Left ventricle myocardium inferior (tissue), 1 donor: ENCODE results near the gene WWC2. TPM values are rescaled to one million over a fixed set of nuclear protein-coding genes. Genes with fewer than 3 reads are reported as not detected.

Experiments
- DNase-seq: peaks from one replicate; pipeline ENCODE4 v3.0.0-alpha.2; 2020
- H3K27ac ChIP-seq: fragments of 200-600 bp; replicated peaks from 2 replicates; pipeline ENCODE4 v1.8.0; 2021
- H3K27me3 ChIP-seq: fragments of 200-600 bp; 2 replicates; pipeline ENCODE4 v1.8.0; 2021; ENCODE audit warnings: low read depth
- H3K36me3 ChIP-seq: fragments of 200-600 bp; 2 replicates; pipeline ENCODE4 v1.8.0; 2021
- H3K4me1 ChIP-seq: fragments of 200-600 bp; 2 replicates; pipeline ENCODE4 v1.8.0; 2021
- H3K4me3 ChIP-seq: fragments of 200-600 bp; 2 replicates; pipeline ENCODE4 v1.8.0; 2021; ENCODE audit warnings: mild to moderate bottlenecking, moderate library complexity
- H3K9me3 ChIP-seq: fragments of 200-600 bp; replicated peaks from 2 replicates; pipeline ENCODE4 v1.8.0; 2021
- intact Hi-C: fragments of 100-400 bp; cut with micrococcal nuclease; formaldehyde crosslinking; loops from one replicate; pipeline ENCODE4 v1.11.0; 2022
- total RNA-seq: library from RNA; stranded (reverse); fragmentation: NEBNext Ultra II Directional; extraction: Animal tissue kit (Norgen Biotek cat#: 25700); gene quantifications from one replicate; pipeline ENCODE4 v1.2.1, GENCODE V29; 2021
- TF ChIP-seq, protein P1 (sequence below): fragments of 200-600 bp; IDR thresholded peaks from 2 replicates; pipeline ENCODE4 v1.8.0; 2021; ENCODE audit warnings: antibody characterized with exemption, mild to moderate bottlenecking, borderline replicate concordance
- donor health status: DM: no; HTN: yes; CAD: no; lungs with severe emphysema.

The WWC2 gene
- total RNA-seq, 1 donor from 2014 or later = 42.3 TPM

GRCh38 chr4:183288955-183289354 is 189.9 kb downstream of the WWC2 start:
- DNase-seq = no peak
- H3K36me3 ChIP-seq = peaks cover 90% of the 10 kb centered on the region
- H3K27me3 ChIP-seq = no peaks in the 10 kb centered on the region
- H3K27ac ChIP-seq = no peak overlapping the region
- TF ChIP-seq, protein P1, sequence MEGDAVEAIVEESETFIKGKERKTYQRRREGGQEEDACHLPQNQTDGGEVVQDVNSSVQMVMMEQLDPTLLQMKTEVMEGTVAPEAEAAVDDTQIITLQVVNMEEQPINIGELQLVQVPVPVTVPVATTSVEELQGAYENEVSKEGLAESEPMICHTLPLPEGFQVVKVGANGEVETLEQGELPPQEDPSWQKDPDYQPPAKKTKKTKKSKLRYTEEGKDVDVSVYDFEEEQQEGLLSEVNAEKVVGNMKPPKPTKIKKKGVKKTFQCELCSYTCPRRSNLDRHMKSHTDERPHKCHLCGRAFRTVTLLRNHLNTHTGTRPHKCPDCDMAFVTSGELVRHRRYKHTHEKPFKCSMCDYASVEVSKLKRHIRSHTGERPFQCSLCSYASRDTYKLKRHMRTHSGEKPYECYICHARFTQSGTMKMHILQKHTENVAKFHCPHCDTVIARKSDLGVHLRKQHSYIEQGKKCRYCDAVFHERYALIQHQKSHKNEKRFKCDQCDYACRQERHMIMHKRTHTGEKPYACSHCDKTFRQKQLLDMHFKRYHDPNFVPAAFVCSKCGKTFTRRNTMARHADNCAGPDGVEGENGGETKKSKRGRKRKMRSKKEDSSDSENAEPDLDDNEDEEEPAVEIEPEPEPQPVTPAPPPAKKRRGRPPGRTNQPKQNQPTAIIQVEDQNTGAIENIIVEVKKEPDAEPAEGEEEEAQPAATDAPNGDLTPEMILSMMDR = no peak
- intact Hi-C loops = no loop called here
- no peak overlapping the region for H3K4me3 ChIP-seq
- H3K9me3 ChIP-seq = no peaks in the 10 kb centered on the region
- H3K4me1 ChIP-seq = no peaks in the 10 kb centered on the region

GRCh38 chr4:183289688-183290087 is 190.6 kb downstream of the WWC2 start:
- H3K27ac ChIP-seq = no peak overlapping the region
- intact Hi-C loops = no loop called here
- no peak overlapping the region for H3K4me3 ChIP-seq
- TF ChIP-seq, protein P1 = no peak
- H3K36me3 ChIP-seq = peaks cover 90% of the 10 kb centered on the region
- DNase-seq = no peak
- no peaks in the 10 kb centered on the region for H3K27me3 ChIP-seq
- H3K9me3 ChIP-seq = no peaks in the 10 kb centered on the region
- H3K4me1 ChIP-seq = no peaks in the 10 kb centered on the region

- no peak overlapping the region for H3K4me3 ChIP-seq
- H3K36me3 ChIP-seq = peaks cover 90% of the 10 kb centered on the region
- no peaks in the 10 kb centered on the region for H3K9me3 ChIP-seq
- DNase-seq = no peak
- no peaks in the 10 kb centered on the region for H3K4me1 ChIP-seq
- H3K27me3 ChIP-seq = no peaks in the 10 kb centered on the region
- H3K27ac ChIP-seq = no peak overlapping the region
- TF ChIP-seq, protein P1 = no peak
- intact Hi-C loops = no loop called here
Measured at GRCh38 chr4:183291070-183291469, 192.0 kb downstream of the WWC2 start.

DNA sequence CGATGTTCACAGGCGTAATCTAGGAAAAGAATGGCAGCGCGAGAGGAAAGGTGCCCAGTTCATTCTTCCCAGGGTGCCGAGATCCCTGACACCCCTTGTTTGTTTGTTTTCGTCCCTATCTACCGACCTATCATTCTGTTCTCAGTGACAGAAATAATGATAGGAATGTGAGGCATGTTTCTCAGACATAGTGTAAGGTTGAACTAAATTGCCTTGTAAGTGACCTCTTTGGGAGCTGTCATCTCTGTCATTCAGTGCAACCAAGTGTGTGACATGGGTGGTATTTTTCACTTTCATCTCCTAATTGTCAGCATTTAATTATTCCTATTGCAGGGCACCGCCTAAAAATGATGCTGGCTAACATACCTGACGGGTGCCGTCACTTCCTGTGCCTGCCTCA is 196.7 kb downstream of the WWC2 start:
- Histone ChIP-seq H3K36me3 (peaks cover 58% of the 10 kb centered on the region), H3K27me3 (no peaks in the 10 kb centered on the region), H3K27ac (no peak overlapping the region), H3K4me3 (no peak overlapping the region), H3K4me1 (peaks cover 8% of the 10 kb centered on the region), H3K9me3 (no peaks in the 10 kb centered on the region)
- no peak for DNase-seq
- TF ChIP-seq, protein P1 = no peak
- intact Hi-C loops = no loop called here

- Histone ChIP-seq H3K4me1 (peaks cover 8% of the 10 kb centered on the region), H3K27me3 (no peaks in the 10 kb centered on the region), H3K9me3 (no peaks in the 10 kb centered on the region), H3K27ac (no peak overlapping the region), H3K36me3 (peaks cover 45% of the 10 kb centered on the region), H3K4me3 (no peak overlapping the region)
- TF ChIP-seq, protein P1 = no peak
- intact Hi-C loops = no loop called here
- no peak for DNase-seq
Measured at GRCh38 chr4:183297675-183298074, 198.6 kb downstream of the WWC2 start.

GRCh38 chr4:183299464-183299863 is 200.4 kb downstream of the WWC2 start:
- DNase-seq = no peak
- Histone ChIP-seq H3K27me3 (no peaks in the 10 kb centered on the region), H3K36me3 (peaks cover 35% of the 10 kb centered on the region), H3K4me3 (no peak overlapping the region), H3K4me1 (peaks cover 8% of the 10 kb centered on the region), H3K27ac (no peak overlapping the region), H3K9me3 (no peaks in the 10 kb centered on the region)
- TF ChIP-seq, protein P1 = no peak
- intact Hi-C loops = no loop called here
